Measurements from ENCODE around the gene NUP205.
A peak's percentile ranks its signal among the peaks of the same experiment; 100 is the strongest.
"Not testable (repeated sequence)": the region's sequence is repeated elsewhere in the genome, so short reads cannot be mapped to it uniquely, and the experiment has no call there.

The NUP205 gene

DNA sequence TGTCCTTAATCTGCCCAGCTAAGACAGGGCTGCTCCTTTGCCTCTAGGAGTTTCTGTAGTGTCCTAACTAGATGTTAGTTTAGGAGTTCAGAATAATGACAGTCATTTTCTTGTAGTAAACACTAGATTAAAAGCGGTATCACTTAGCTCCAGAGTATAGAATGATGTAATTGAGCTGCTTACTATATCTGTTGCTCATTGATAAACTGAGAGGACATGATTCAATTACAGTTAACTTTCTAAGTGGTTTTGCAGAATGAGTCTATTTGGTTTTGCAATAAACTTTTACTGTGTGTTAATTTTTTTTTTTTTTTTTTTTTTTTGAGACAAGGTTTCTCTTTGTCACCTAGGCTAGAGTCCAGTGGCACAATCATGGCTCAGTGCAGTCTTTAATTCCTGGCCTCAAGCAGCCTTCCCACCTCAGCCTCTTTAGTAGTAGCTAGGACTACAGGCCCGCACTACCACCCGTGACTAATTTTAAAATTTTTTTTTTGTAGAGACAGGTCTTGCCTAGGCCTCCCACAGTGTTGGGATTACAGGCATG is 106.4 kb downstream of the NUP205 start:
- DNase-seq (ENCODE audit: extremely low spot score, insufficient read length, low read depth) (no peak), FAIRE-seq (no peak)

DNA sequence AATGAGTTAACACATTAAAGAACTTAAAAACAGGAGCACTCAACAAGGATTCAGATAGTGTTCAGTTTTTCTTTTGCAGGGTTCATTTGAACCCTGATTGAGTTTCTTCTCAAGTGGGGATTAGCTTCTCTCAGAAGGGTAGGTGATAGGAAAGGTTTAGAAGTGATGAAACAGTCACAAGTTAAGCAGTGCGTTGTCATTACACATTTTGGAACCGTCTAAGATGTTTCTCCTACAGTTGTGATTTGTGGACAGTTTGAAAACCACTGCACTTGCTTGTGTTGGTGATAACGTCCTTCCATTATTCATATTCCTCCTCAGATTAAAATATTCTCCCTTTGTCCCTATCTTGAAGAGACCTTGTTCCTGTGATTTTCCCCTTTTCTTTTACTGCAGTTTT is 107.3 kb downstream of the NUP205 start:
- FAIRE-seq, result no peak
- no peak for DNase-seq (ENCODE audit: extremely low spot score, insufficient read length, low read depth)

DNA sequence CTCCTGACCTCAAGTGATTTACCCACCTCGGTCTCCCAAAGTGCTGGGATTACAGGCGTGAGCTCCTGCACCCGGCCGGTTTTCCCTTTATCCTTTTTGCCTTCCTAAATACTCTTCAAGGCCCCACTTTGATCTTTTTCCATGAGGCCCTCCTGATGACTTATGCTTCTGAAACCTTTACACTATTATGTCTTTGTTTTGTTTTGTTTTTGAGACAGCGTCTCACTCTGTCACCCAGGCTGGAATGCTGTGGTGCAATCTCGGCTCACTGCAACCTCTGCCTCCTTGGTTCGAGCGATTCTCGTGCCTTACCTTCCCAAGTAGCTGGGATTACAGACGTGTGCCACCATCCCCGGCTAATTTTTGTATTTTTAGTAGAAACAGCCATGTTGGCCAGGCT is 108.4 kb downstream of the NUP205 start:
- DNase-seq (ENCODE audit: extremely low spot score, insufficient read length, low read depth) (no peak), FAIRE-seq (no peak)

DNA sequence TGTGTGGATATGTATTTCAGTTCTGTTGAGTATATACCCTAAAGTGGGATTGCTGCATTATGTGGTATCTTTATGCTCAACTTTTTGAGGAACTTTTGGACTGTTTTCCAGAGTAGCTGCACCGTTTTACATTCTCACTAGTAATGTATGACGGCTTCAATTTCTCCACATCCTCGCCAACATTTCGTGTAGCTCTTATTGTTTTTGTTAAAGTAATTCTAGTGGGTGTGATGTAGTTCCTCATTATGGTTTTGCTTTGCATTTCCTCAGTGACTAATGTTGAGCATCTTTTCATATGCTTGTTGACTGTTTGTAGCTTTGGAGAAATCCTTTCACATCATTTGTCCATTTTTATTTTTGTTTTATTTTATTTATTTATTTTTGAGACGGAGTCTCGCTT is 109.1 kb downstream of the NUP205 start:
- FAIRE-seq (no peak), DNase-seq (ENCODE audit: extremely low spot score, insufficient read length, low read depth) (no peak)

DNA sequence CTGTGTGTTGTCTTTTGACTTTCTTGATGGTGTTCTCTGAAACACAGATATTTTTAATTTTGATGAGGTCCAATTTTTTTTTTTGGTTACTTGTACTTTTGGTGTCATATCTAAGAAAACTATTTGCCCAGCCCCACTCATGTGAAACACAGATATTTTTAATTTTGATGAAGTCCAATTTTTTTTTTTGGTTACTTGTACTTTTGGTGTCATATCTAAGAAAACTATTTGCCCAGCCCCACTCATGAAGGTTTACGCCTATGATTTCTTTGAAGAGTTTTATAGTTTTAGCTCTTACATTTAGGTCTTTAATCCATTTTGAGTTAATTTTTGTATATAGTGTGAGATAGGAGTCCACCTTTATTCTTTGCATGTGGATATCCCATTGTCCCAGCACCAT is 109.9 kb downstream of the NUP205 start:
- not testable (repeated sequence) for FAIRE-seq; DNase-seq (ENCODE audit: extremely low spot score, insufficient read length, low read depth)

DNA sequence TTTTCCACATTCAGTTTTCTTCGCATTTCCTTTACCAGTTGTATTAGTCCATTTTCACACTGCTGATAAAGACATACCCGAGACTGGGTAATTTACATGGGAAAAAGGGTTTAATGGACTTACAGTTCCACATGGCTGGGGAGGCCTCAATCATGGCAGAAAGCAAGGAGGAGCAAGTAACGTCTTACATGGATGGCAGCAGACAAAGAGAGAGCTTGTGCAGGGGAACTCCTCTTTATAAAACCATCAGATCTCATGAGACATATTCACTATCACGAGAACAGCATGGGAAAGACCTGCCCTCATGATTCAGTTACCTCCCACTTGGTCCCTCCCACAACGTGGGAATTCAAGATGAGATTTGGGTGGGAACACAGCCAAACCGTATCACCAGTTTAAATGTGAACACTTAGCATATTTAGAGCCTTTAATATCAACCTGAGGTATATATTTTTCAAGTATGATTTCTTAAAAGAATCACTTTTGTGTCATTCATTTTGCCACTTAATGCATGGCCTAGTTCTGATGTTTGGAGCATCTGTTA is 111.2 kb downstream of the NUP205 start:
- not testable (repeated sequence) for DNase-seq (ENCODE audit: extremely low spot score, insufficient read length, low read depth); FAIRE-seq

DNA sequence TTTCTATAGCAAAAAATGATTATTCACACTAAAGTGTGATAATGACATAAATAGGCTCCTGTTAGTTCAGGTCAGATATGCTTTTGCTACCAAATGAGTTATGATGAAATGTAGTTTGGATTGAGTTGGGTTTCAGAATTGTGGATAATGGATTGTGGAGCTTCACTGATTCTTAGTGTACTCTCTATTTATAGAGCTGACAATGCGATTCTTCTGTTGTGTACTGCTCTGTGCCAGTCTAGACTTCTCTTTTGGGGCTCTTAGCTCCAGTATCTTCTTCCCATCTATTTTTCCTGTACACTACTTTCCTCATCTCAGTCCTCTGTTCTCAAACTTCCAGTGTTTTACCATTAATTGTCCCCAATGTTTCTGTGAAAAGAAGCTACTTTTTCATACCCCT is 112.1 kb downstream of the NUP205 start:
- no peak for FAIRE-seq
- no peak for DNase-seq (ENCODE audit: extremely low spot score, insufficient read length, low read depth)

DNA sequence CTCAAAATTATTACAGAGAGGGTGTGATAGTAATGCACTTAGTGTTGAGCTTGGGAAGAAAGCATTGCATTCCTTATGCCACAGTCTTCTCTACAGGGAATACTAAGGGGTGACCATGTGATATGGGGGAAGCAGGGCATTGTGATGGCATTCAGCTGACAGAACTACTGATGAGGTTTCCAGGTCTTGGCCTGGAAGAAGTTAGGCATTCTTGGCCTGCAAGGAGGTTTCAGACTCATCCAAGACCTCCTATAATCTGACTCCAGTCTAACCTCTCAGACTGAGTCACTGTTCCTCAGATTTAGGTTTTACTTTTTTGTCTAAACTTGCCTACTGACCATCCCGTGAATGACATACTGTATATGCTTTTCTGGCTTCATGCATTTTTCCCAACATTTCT is 112.5 kb downstream of the NUP205 start:
- FAIRE-seq (no peak), DNase-seq (ENCODE audit: extremely low spot score, insufficient read length, low read depth) (no peak)

DNA sequence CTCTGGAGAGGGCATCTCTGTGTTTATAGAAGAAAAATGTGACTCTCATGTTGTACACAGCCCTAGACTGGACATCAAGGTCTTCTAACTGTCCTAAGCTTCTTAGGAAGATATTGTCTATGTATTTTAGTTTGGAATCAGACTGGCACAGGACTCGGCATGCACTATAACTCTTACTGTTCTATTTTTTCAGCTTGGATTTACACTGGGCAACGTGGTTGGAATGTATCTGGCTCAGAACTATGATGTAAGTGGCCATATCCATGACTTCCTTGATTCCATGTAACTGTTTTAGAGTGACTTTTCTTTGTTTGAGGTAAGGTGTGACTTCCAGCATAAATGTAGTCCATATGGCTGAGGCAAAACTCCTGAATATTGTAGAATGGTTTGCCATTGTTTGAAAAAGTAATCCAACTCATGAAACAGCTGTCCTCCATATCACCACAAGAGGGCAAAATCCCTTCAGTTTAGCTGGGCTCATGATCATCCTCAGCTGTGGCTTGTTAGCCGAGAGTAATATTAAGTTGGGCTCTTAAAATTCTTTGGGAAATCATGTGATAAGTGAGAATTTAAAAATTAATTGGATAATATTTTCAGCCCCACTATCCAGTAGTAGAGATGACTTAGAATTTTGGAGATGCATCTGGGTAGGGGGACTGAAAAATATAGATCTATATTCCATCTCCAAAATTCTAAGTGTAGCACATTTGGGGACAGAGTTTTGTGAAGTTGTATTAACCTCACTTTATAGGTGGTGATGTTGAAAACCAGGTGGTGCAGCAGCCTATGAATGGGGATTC is 115.0 kb downstream of the NUP205 start:
- peak; percentile 44 for FAIRE-seq

DNA sequence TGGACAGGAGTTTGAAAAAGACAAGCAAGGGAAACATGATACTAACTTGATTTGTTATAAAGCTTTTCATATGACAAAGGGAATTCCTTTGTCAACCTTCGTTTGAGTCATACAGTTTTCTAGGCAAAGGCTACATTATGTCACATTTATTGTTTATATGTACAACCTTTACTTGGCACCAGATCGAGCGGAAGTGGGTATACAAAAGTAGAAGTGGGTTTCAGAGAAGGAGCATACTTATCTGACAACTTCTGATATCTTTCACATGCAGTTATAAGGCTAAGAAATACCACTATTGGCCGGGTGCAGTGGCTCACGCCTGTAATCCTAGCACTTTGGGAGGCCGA is 115.6 kb downstream of the NUP205 start:
- FAIRE-seq, result no peak
- DNase-seq (ENCODE audit: extremely low spot score, insufficient read length, low read depth), result no peak

More for the DNA sequence above, 115.0 kb downstream of the NUP205 start:
- no peak for DNase-seq (ENCODE audit: extremely low spot score, insufficient read length, low read depth)

DNA sequence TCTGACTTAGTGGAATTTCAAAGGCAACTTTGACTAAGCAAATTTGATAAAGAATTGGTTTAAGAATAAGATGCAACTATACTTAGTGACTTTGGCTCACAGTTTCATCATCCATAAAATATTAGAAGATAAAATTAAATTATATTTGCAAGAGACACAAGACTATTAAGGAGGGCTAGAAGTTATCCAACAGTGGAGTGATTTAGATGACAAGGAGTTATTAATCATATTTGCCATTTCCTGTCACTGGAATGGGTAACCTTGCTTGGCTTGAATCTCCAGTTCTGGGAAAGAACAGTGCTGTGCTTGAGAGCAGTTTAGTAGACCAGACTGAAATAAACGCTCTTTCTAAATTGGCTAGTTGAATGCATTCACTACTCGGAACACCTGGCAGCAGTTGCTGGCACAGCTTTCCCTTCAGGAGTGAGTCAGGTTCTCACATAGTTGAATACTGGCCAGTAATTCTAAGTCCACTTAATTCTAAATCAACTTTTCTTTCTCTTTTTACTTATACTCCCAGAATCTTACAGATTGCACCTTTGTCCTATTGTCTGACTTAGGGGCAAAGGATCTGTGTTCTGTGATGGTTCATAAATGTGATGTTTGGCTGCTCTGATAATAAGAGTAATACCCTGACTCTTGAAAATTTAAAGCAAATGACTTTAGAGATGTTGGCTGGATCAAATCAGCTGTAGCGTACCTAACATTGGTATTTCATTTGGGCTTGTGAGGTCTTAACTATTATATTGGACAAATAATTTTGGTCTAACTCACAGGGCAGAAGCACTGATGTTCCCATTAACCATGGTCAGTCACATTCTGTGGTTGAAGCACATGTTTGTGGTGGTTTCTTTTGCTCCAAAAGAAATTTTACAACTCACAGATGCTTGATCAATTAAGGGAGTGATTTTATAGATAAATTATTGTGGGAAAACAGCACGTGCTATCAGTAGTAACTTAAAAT is 121.2 kb downstream of the NUP205 start:
- DNase-seq (ENCODE audit: extremely low spot score, insufficient read length, low read depth) (no peak), FAIRE-seq (no peak)

DNA sequence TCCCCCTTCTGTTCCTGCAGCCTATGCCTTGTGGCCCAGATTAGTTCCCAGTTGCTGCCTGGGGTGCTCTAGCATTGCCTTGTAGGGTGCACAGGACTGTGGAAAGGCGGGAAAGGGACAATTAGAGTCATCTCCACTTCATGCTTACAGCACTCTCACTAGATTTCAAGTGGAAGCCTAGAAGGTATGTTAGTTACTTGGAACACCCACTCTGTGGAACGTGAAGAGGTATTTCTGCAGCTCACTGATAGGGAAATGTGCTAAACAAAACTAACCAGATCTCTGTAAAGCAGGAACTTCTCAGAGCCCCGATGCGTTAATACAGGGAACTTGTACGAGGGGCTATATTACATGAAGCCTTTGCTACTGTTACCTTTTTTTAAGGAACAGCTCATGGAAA is 124.0 kb downstream of the NUP205 start:
- DNase-seq (ENCODE audit: extremely low spot score, insufficient read length, low read depth) (no peak), FAIRE-seq (no peak)

DNA sequence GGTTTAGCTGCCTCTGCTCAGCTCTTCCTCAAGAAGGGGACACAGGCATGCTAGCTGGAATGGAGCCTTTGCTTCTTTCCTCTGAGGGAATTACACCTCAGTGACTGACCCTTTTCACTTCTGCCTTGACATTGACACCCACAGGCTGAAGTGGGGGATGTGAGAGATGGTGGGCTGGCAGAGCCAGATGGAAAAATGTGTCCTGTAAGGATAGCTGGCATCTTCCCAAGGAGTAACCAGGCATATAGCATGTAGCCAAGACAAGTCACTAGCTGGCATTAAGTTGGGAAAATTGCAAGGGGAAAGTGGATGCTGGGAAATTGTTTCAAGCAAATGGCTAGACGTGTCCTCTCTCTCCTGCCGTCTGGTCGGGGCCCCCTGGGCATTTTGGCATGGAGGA is 124.5 kb downstream of the NUP205 start:
- no peak for DNase-seq (ENCODE audit: extremely low spot score, insufficient read length, low read depth)

DNA sequence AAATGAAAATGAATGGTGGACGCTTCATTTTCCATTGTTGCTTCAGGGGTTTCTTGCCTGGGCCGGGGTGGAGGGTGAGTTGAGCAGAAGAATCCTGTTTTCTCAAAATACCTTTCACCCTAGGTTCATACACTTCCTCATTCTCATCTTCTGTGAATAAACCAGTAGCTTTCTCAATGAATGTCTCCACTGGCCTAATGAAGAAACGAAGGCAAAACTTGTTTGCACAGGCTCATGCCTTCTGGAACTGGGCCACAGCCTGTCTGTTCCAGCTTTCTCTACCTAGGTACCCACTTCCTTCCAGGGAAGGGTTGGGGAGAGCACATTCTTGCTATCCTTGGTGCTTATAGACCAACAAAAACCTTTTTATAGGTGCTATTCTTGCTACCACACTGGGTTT is 125.9 kb downstream of the NUP205 start:
- FAIRE-seq (no peak), DNase-seq (ENCODE audit: extremely low spot score, insufficient read length, low read depth) (no peak)

More for the DNA sequence above, 124.5 kb downstream of the NUP205 start:
- no peak for FAIRE-seq

DNA sequence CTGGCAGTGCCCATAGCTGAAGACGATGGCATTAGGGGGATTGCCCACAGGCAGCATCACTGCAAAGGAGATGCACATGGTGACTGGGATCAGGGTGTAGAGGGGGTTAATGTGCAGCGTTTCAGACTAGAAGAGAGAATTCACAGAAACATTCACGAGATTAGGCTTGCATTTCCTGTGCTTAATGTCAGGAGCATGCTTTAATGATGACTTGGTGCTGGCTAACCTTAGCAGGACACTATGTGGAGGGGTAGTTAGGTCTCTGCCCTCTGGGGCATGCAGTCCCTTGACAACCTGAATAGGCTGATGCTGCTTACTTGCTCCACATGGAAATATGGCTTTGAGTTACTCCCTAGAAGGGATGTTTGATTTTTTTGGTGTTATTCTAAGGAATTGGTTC is 126.4 kb downstream of the NUP205 start:
- no peak for FAIRE-seq

DNA sequence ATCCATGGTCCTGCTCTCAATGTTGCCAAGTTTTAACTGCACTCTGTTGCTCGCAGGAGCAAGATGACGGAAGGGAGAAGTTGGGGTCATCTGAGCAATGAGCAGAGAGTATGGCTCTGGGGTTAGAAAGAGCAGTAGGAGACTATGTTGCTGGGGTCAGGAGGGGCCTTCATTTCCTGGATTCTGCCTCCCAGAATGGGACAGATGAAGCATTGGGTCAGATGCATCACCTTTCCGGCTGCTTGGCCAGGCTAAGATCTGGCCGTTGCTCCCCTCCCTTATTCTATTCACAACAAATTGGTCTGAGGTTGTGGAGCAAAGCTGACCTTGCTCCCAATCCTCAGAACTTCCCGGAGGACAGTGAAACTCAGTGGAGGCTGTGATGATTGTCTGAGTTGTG is 127.0 kb downstream of the NUP205 start:
- DNase-seq (ENCODE audit: extremely low spot score, insufficient read length, low read depth) (no peak), FAIRE-seq (no peak)

More for the DNA sequence above, 126.4 kb downstream of the NUP205 start:
- DNase-seq (ENCODE audit: extremely low spot score, insufficient read length, low read depth), result no peak

DNA sequence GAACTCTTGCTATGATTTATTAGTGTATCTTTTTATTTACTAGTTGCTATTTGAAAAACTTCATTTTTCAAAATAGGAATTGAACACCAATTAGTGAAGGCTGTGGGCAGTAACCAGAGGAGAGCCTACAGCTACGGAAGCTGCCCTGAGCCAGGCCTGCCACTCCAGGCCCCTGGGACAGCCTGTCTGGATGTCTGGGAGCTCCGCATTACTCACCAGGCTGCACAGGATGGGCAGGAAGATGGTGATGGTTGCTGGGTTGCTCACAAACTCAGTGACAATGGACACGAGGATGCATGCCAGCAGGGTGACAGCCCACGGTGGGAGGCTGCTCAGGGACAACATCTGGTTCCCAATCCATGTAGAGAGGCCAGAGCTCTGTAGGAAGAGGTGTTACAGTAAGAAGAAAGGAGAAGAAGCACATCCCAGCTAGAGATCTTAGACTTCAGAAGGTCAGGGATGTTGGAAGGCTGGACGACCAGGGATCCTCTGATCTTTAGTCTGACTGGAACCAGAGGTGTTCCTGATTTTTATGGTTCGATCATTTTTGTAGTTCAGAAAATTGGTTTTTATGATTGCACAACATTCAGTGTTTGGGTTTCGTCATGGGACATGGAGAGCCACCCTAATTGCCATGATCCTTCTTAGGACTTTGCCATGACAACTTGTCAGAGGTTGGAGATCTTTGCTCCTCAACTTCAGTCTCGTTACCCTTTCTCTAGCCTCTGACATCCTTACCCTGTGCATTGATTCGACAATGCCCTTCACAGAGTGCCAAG is 127.8 kb downstream of the NUP205 start:
- DNase-seq (ENCODE audit: extremely low spot score, insufficient read length, low read depth), result no peak
- no peak for FAIRE-seq

DNA sequence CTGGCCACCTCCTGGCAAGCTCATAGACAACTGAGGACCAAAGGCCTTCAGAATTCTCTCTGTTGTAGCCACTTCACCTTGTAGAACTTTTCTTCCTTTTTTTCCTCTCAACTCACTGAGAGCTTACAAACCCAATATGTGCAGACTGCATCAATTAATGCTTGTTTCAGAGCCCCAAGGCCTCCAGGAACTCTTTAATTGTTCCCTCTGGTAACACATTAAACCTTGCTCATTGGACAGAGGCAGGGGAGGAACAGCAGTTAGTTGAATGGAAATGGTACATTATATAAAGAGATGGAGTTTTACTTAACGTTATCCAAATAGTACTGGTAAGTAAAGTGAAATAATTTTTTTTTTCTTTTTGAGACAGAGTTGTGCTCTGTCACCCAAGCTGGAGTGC is 129.7 kb downstream of the NUP205 start:
- DNase-seq (ENCODE audit: extremely low spot score, insufficient read length, low read depth) (no peak), FAIRE-seq (no peak)

DNA sequence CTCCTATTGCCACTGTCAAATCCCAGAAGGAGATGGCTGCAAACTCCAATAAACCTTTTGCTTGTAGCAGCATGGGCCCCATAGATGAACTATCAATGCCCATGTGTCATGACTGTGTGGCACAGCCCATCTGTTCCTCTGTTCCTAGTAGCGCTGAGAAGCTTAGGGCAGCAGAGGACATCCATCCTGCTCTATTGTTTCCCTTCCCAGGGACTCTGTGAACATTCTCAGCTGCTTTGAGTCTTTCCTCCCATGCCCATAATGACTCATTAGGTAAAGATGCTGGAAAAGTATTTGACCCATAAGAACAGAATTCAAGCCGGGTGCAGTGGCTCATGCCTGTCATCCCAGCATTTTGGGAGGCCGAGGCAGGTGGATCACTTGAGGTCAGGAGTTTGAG is 132.8 kb downstream of the NUP205 start:
- no peak for DNase-seq (ENCODE audit: extremely low spot score, insufficient read length, low read depth)
- FAIRE-seq, result no peak

DNA sequence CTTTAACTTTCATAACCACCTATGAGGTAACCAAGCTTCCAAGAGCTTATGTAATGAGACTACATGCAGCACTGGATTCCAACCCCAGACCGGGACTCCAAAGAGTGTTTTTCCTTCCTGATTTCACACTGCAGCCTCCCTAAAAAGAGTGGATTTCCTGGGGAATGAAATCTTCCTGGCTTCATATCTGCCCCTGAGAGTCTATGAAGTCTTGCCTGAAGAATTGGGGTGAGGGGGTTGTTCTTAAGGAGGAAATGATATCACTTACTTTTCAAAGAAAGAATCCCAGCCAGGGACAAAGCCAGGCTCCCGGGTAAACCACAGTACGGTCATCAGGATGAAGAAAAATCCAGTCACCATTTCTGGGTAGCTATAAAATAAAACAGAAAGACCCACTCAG is 134.3 kb downstream of the NUP205 start:
- FAIRE-seq (no peak), DNase-seq (ENCODE audit: extremely low spot score, insufficient read length, low read depth) (no peak)
